NCI-H526 treated with DMSO at 0.1 percent for 48 hours (cell line): ENCODE results near the gene BTN1A1.
"Not testable (repeated sequence)": the region's sequence is repeated elsewhere in the genome, so short reads cannot be mapped to it uniquely, and the experiment has no call there.

Source experiments
- DNase-seq: peaks from one replicate; lab custom pipeline; 2025; lab: John Stamatoyannopoulos, UW

Gene BTN1A1

DNA sequence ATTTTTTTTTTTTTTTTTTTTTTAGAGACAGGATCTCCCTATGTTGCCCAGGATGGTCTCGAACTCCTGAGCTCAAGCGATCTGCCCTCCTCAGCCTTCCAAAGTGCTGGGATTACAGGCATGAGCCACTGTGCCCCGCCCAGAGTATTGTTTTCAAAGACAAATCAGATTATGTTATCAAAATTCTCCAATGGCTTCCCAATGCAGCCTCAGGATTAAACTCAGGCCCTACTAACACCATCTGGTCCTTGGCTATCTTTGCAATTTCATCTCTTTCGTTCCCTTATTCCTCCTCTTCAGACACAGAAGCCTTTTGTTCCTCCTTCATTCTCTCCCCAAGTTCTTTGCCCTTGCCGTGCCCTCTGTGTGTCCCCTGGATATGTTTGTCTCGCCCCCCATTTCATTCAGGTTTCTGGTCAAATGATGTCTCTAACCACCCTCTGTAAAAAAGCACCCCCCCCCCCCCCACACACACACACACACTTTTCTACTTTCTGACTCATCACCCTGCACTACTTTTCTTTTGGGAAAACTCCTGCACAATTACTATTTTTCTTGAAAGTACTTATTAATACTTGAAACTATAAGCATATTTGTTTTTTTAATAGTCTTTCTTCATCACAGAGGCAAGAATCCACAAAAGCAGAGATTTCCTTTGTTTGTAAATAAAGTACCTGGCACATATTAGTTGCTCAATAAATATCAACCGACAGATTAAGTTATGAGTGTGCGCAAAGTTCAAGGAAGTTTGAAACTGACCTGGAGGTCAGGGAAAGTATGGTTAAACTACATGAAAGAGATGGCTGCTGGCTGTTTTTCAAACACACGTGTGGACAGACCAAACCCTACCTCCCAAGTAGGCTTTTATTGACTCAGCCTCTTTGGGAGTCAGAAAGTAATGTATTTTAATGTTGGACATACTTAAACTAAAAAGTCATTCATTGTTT, 16.7 kb downstream of the BTN1A1 start:
- no peak for DNase-seq

DNA sequence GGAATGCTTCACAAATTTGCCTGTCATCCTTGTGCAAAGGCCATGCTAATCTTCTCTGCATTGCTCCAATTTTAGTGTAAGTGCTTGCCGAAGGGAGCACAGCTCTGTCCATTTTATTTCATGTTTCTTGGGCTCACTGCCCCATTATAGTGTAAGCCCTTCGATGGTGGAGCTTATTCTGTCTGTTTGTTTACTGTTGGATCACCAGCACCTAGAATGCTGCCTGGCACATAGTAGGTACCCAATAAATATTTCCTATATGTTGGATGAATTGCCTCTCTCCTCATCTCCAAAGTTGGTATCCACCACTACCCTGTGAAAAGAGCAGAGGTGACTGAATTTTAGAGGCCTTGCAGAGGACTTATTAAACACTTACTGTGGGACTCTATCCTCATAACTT, 19.3 kb downstream of the BTN1A1 start:
- no peak for DNase-seq

GRCh38 chr6:26520237-26520849, 20.2 kb downstream of the BTN1A1 start:
- DNase-seq, result peak; percentile 83

- DNase-seq, result peak; percentile 83
Measured at GRCh38 chr6:26520850-26521599, 20.9 kb downstream of the BTN1A1 start.

DNA sequence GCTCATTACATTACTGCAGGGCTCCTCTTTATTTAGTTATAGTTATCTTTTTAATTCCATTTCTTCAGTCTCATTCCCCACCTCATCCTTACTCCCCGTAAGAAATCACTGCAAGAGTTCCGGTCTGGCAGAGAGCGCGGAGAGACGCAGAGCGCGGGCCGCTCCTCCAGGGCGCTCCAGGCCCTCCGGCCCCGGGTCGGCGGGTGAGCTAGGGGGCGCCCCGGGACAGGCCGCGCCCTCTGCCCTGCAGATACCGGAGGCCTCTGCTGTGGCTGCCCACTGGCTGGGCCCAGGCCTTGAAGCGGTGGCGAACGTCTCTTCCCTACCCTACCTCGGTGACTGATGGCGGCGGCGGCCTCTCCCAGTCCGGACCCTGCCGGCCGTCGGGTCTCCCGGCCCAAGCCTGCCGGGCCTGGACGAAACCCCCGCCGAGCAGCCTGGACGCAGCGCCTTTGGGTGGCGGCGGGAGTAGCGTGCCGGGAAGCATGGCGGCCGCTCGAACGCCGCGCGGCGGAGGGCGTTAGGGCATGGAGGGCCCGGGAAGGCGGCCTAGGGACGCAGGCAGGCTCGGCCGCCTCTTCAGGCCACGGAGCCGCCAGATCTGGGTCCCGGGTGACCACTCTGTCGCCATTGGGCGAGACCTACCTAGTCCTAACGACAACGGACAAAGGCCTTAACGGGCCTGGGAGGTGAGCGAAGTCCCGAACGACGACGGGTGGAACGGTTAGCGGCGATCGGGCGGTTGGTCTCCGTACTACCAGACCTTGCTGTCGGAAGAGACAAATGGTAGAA, 21.7 kb downstream of the BTN1A1 start:
- no peak for DNase-seq

- DNase-seq, result not testable (repeated sequence)
Measured at GRCh38 chr6:26522486-26523228, 22.6 kb downstream of the BTN1A1 start.

DNA sequence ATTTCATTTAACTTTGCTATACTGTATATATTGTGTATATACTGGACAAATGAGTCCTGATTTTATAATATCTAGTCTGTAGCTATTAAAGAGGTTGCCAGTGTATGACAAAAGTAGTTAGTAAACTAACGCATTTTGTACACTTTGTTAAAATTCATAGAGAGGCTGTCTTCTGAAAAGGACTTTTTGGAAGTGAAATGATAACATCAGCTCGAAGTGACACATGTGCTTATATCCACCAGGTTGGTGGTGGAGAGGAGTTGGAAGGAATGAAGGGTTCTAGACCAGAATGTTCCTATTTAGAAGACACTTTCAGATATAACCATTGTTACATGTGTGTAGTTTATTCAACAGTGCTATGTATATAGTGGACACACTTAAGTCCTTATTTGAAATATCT, 24.2 kb downstream of the BTN1A1 start:
- DNase-seq, result not testable (repeated sequence)

DNA sequence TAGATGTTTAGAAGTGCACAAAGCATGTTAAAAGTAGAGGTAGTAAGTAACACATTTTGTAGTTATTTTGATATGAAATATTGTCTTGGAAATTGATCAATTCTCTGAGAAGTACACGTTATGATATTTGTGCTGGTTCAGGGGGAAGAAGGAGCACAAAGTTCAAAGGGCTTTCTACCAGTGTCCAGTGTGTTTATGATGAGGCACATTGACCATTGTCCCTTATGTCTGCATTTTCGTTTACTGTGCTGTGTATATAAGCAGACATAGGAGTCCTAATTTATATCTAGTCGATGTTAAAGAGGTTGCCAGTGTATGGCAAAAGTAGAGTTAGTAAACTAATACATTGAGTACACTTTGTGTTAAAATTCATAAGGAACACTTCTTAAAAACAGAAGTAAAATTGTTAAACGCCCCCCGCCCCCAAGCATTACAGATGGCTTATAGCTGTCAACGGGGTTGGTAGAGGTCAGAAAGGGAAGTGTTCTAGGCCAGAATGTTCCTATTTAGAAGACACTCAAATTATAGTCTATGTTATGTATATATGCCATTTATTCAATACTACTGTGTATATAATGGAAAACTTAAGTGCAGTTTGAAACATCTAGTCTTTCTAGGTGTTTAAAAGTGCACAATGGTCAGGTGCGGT, 24.7 kb downstream of the BTN1A1 start:
- no peak for DNase-seq

GRCh38 chr6:26525838-26526237, 25.7 kb downstream of the BTN1A1 start:
- no peak for DNase-seq

DNA sequence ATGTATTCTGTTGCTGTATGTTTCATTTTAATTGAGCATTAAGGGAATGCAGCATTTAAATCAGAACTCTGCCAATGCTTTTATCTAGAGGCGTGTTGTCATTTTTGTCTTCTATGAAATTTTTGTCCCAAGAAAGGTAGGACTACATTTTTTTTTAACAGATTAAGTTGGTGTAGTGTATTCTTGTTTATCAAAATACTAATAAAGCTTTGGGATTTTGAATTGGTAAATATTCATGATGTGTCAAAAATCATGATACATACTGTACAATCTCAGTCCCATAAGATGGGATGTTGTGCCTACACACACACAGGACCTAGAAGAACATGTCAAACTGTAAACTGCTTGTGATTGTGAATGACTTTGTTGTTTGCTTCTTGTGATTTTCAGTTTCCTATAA, 26.8 kb downstream of the BTN1A1 start:
- no peak for DNase-seq

- DNase-seq, result no peak
Measured at GRCh38 chr6:26530203-26530602, 30.1 kb downstream of the BTN1A1 start.

DNA sequence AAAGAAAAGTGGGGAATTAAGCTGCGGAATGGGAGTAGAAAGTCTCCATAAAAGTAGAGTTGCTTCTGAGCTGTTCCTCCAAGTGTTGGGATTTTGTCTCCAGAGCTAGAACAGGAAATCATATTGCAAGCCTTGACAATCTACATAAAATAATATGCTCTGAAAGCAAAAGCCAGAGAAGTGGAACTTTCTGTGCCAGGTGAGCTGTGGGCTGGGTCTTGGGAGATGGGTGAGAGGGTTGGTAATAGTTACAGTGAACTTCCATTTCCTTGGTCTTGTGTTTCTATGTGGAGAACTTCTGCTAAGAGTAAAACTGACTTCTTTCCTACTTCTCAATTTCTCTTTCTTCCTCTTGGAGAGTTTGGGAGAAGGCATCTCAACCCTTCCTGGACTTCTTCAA, 31.8 kb downstream of the BTN1A1 start:
- no peak for DNase-seq

DNA sequence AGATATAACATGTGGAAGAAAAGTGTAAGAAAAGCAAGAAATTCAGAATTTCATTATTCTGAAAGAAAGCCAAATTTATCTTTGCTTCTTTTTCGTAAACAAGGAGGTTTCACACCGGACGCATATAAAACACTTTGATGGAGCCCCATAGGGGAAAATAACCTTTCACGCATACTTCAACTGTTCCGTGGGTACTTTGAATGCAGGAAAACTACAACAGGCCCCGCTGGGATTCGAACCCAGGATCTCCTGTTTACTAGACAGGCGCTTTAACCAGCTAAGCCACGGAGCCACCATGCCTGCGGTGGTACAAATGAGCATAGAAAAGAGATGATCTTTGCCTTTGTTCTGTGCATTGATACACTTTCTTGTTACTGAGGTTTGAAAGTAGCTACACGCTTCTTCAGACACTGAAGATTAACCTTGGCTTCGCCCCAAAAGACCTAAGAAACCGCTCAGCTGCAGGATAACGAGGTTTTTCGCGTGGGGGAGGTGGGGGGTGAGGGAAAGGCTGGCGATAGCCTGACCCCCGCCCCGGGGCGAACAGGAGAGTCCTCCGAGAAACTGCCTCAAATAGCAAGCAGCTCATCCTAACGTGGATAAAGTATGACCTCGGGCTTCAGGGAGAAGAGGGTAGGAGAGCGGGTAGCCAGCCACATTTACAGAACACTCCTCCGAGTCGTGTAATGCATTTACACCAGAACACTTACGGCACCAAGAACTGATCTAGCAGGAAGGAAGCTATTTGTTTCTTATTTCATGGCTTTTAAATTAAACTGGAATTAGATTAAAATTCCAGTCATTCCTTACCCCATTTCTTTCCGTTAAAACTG, 32.8 kb downstream of the BTN1A1 start:
- peak; percentile 90 for DNase-seq

GRCh38 chr6:26533532-26533931, 33.4 kb downstream of the BTN1A1 start:
- no peak for DNase-seq

DNA sequence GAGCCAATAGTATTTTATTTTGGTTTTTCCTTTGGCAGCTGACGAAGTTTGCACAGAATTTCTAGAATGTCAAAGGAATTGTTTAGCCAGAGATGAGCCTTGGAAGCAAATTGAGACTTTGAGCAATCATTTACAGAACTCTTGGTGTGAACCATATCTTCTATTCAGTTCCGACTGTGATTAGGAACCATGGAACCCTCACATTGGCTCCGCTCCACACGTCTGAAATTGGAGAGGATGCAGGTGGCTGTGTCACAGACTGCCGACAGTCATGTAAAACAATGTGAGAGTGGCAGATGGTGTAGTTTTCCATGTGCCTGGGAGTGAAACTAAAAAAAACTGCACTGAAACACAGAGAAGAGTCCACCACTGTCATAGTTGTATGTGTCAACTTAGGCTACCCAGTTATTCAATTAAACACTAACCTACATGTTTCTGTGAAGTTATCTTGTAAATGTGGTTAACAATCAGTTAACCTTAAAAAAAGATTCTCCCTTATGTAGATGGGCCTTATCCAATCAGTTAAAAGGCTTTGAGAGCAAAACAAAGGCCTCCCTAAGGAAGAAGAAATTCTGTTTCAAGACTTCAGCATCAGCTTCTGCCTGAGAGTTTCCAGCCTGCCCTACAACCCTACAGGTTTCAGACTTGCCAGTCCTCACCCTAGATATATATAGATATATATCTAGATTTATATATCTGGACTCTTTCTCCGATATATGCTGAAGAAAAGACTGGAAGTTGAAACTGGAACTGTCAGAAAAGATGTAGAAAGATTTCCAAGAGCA, 34.8 kb downstream of the BTN1A1 start:
- DNase-seq, result no peak

- DNase-seq, result peak; percentile 72
Measured at GRCh38 chr6:26536571-26537159, 36.6 kb downstream of the BTN1A1 start.

DNA sequence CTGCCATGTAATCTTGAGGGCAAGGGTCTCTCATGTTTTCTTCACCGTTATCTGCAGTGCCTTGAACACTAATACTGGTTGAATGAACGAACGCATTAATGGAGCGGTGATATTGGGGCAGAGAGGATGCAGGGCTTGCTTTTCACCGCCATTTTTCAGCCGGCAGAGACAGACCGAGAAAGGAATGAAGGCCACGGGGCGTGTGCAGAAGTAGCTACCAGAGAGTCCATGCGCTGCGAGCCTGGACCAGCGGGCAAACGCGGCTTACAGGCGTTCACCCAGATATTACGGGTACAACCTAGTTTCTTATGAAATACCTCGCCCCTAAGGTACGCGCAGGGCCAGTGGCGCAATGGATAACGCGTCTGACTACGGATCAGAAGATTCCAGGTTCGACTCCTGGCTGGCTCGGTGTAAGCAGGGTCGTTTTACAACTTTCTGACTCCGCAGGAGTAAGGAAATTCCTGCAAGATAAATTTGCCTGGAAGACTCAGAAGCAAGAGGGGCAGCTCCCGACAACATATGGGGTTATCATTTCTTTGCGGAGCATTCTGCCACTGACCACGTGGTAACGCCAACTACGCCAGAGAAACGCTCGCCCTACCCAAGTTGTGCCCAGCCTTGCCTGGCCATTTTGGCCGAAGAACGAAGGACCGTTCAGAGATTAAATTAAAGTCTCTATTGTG, 37.2 kb downstream of the BTN1A1 start:
- peak; percentile 95 for DNase-seq
